HCT116 (cell line): ENCODE measurements around the gene NTNG2.

Source experiments
- CEBPB ChIP-seq: IDR thresholded peaks from 2 replicates; pipeline ENCODE4 v1.6.1; 2012; ENCODE audit warnings: low read depth
- CTCF ChIP-seq, 3 experiments: fragments of 200-600 bp in 1 of 3; sonication (generic) in 1 of 3; IDR thresholded peaks in 2 of 3; conservative IDR thresholded peaks in 1 of 3; 2 replicates each; pipeline ENCODE4 v1.5.1; 2012 to 2017; ENCODE audit warnings: low read depth in 2 of 3, low read length in 2 of 3, antibody characterized with exemption in 1 of 3, borderline replicate concordance in 1 of 3, control low read depth in 1 of 3, mild to moderate bottlenecking in 1 of 3, mixed read lengths in 1 of 3, mixed run types in 1 of 3, moderate library complexity in 1 of 3; ENCODE audit not compliant: insufficient read depth in 1 of 3
- POLR2A ChIP-seq: IDR thresholded peaks from 2 replicates; pipeline ENCODE4 v1.7.0; 2011; ENCODE audit warnings: borderline replicate concordance; ENCODE audit not compliant: insufficient read depth, insufficient read length; ENCODE audit errors: extremely low read depth
- POLR2AphosphoS5 ChIP-seq: IDR thresholded peaks from 2 replicates; pipeline ENCODE4 v1.6.1; 2011; ENCODE audit warnings: mild to moderate bottlenecking, low read depth, low read length, moderate library complexity
- TCF7L2 ChIP-seq: IDR thresholded peaks from 2 replicates; pipeline ENCODE4 v1.7.0; 2011; ENCODE audit warnings: borderline replicate concordance, inconsistent platforms; ENCODE audit not compliant: insufficient read depth, insufficient read length; ENCODE audit errors: extremely low read depth
- ZNF274 ChIP-seq: fragments of 200-500 bp; sonication (Bioruptor generic); IDR thresholded peaks from 2 replicates; pipeline ENCODE4 v1.6.1; 2014; ENCODE audit warnings: mild to moderate bottlenecking, low read depth, low read length, inconsistent platforms

GRCh38 chr9:132155568-132155895 is 6.3 kb upstream of the NTNG2 start:
- TF ChIP-seq CTCF (IDR thresholded peaks at IDR 0.05 in 2 of 3, conservative IDR thresholded peaks at IDR 0.05 in 1 of 3; ENCODE audit: borderline replicate concordance in 1 of 3, insufficient read depth in 1 of 3, low read depth in 2 of 3, low read length in 2 of 3) (no peak), TCF7L2 (no peak), ZNF274 (no peak), POLR2AphosphoS5 (no peak), CEBPB (no peak), POLR2A (no peak)
